Right lobe of liver (tissue), 4 donors: Measurements from ENCODE around the gene PIWIL1.

ENCODE experiments used
- CTCF ChIP-seq, 4 donors: fragments of 200-600 bp in 3 of 4; fragments of 450-650 bp in 1 of 4; IDR thresholded peaks; one replicate each; pipeline versions ENCODE4 v1.5.1 to v1.8.0; 2016 to 2022; ENCODE audit warnings: antibody characterized with exemption in 4 of 4, mild to moderate bottlenecking in 2 of 4
- POLR2A ChIP-seq: fragments of 450-650 bp; IDR thresholded peaks from one replicate; pipeline ENCODE4 v1.6.1; 2017; ENCODE audit warnings: antibody characterized with exemption, mild to moderate bottlenecking
- donor health status: DM: no; HTN: no; CAD: no.
- donor health status: DM: no; HTN: no; CAD: no.
- donor health status: DM: no; HTN: yes; CAD: no.

GRCh38 chr12:130418251-130418650, 80.6 kb downstream of the PIWIL1 start:
- TF ChIP-seq POLR2A: no peak
- TF ChIP-seq CTCF (IDR thresholded peaks at IDR 0.05): no peak
